Thyroid gland (tissue), 4 donors: ENCODE measurements around the gene HIPK2. TPM values are rescaled to one million over a fixed set of nuclear protein-coding genes. Genes with fewer than 3 reads are reported as not detected.

Experiments used
- DNase-seq, 2 donors: peaks; one replicate each; pipeline ENCODE4 v3.0.0-alpha.2; 2019
- H3K27ac ChIP-seq, 3 donors: fragments of 200-600 bp; sonication (generic); 1 replicate in 2 of 3; 2 replicates in 1 of 3; pipeline ENCODE4 v1.5.1; 2016 to 2019; ENCODE audit warnings: mild to moderate bottlenecking in 1 of 3, moderate library complexity in 1 of 3
- H3K27me3 ChIP-seq: fragments of 200-600 bp; sonication (generic); one replicate; pipeline ENCODE4 v1.5.1; 2019
- H3K36me3 ChIP-seq, 2 donors: fragments of 200-600 bp; sonication (generic); one replicate each; pipeline ENCODE4 v1.5.1; 2016 to 2019
- H3K4me1 ChIP-seq, 2 donors: fragments of 200-600 bp; sonication (generic); one replicate each; pipeline ENCODE4 v1.5.1; 2017 to 2019
- H3K4me3 ChIP-seq, 3 donors: fragments of 200-600 bp; sonication (generic); replicated peaks in 1 of 3; 1 replicate in 2 of 3; 2 replicates in 1 of 3; pipeline ENCODE4 v1.5.1; 2016; ENCODE audit warnings: mild to moderate bottlenecking in 1 of 3
- H3K9me3 ChIP-seq: fragments of 200-600 bp; sonication (generic); one replicate; pipeline ENCODE4 v1.5.1; 2017
- POLR2A ChIP-seq, 2 donors: fragments of 450-650 bp; IDR thresholded peaks; one replicate each; pipeline ENCODE4 v1.6.1; 2017; ENCODE audit warnings: antibody characterized with exemption in 2 of 2, mild to moderate bottlenecking in 2 of 2, moderate library complexity in 1 of 2
- WGBS, 2 donors: methylation state at CpG; one replicate each; pipeline ENCODE4 v1.1.5; 2017; 5-methylcytosine and 5-hydroxymethylcytosine counted together
- intact Hi-C: fragments of 100-400 bp; cut with DNase I; formaldehyde crosslinking; loops from one replicate; pipeline ENCODE4 v1.15.1; 2023
- total RNA-seq, 4 donors: library from RNA; depleted of rRNA; stranded (reverse); fragments of >200 nt; gene quantifications; one replicate each; pipeline ENCODE4 v1.2.3, GENCODE V29; 2016
- TF ChIP-seq, protein P1 (sequence below), 6 experiments: fragments of 200-600 bp in 3 of 6; fragments of 450-650 bp in 3 of 6; sonication (generic) in 3 of 6; IDR thresholded peaks; one replicate each; pipeline ENCODE4 v1.5.1; 2016 to 2019; ENCODE audit warnings: antibody characterized with exemption in 6 of 6, mild to moderate bottlenecking in 2 of 6, inconsistent platforms in 1 of 6, moderate library complexity in 1 of 6

The HIPK2 gene
- total RNA-seq, 4 donors from 2014 or later: 31.3 to 58.5 (median 41.0) TPM

DNA sequence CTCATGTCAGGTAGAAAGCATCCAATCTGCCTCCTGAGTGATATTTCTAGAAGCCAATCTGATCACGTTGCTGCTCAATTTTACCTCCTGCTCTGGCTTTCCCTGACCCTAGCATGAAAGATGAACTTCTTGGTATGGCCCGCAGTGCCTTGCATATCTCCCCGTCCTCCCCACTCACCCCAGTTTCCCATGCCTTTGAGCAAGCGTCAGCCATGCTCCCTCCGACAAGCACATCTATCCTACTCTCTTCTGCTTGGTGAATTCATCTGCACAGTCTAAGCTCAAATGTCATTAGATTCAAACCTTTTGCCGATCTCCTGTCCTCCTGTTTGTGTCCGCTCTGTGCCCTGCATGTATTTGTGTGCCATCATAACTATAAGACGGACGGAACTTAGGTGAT is 45.1 kb upstream of the HIPK2 start:
- no peak for DNase-seq
- intact Hi-C loops: no loop called here
- no peaks in the 10 kb centered on the region for H3K36me3 ChIP-seq
- H3K4me1 ChIP-seq: no peaks in the 10 kb centered on the region
- no peak for TF ChIP-seq POLR2A (IDR thresholded peaks at IDR 0.05)
- H3K27ac ChIP-seq: no peak overlapping the region
- WGBS, 2 donors: 94 to 97% methylated on average over 9 of the region's 9 CpGs
- H3K9me3 ChIP-seq: no peaks in the 10 kb centered on the region
- no peaks in the 10 kb centered on the region for H3K27me3 ChIP-seq
- no peak overlapping the region for H3K4me3 ChIP-seq

DNA sequence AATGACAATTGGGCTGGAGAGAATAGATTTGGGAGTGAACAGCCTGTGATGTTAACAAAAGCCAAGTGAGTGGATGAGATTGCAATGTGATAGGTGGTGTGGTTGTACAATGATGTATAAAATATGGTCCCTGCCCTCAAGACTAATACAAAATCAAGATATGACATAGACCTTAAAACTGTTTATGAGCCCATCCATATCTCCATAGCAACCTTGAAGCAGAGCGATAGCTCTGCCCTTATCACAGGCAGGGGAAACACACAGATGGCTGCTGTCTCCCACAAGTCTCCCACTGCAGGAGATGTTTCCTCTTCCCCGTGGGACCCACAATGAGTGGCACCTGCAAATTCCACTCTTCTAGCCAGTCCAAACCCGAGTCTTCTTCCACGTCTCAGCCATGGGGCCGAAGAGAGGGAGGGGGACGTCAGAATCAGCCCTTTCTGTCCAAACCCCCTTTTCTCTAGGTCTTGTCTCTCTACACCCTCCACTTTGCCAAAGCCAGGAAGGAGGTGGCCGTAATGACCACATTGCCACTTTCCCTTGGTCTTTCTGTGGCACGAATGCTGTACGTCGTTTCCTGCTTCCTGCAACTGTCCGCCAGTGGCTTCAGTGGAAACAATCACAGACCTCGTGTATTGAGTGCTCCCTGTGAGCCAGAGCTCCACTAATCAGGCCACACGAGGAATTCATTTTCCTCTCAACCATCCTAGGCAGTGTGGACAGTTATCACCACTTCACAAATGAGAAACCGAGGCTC is 43.7 kb upstream of the HIPK2 start:
- H3K36me3 ChIP-seq: no peaks in the 10 kb centered on the region
- no peak overlapping the region for H3K27ac ChIP-seq
- H3K4me3 ChIP-seq: no peak overlapping the region
- intact Hi-C loops: no loop called here
- no peaks in the 10 kb centered on the region for H3K4me1 ChIP-seq
- no peaks in the 10 kb centered on the region for H3K27me3 ChIP-seq
- no peak for DNase-seq
- H3K9me3 ChIP-seq: no peaks in the 10 kb centered on the region
- no peak for TF ChIP-seq POLR2A (IDR thresholded peaks at IDR 0.05)
- TF ChIP-seq, protein P1, sequence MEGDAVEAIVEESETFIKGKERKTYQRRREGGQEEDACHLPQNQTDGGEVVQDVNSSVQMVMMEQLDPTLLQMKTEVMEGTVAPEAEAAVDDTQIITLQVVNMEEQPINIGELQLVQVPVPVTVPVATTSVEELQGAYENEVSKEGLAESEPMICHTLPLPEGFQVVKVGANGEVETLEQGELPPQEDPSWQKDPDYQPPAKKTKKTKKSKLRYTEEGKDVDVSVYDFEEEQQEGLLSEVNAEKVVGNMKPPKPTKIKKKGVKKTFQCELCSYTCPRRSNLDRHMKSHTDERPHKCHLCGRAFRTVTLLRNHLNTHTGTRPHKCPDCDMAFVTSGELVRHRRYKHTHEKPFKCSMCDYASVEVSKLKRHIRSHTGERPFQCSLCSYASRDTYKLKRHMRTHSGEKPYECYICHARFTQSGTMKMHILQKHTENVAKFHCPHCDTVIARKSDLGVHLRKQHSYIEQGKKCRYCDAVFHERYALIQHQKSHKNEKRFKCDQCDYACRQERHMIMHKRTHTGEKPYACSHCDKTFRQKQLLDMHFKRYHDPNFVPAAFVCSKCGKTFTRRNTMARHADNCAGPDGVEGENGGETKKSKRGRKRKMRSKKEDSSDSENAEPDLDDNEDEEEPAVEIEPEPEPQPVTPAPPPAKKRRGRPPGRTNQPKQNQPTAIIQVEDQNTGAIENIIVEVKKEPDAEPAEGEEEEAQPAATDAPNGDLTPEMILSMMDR (IDR thresholded peaks at IDR 0.05): no peak
- 81 to 86% methylated on average over 14 of the region's 14 CpGs for WGBS, 2 donors

DNA sequence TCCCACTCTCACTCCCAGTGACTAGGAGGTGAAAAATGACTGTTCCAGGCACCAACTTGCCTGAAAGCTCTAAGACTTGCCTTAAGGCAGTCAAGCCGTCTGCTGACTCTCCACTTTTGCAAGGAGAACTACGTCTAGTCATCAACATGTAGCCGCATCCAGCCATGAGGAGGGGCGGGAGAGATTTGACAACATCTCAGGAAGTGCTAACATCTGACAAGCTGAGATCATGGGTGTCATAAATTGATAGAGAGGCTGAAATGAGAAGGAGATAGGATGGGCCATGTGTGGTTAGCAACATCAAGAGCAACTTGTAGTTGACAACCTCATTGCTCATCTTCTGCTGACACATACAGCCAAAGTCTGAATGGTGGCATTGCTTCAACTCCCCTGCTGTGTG is 42.3 kb upstream of the HIPK2 start:
- DNase-seq: no peak
- 90 to 93% methylated on average over 4 of the region's 4 CpGs for WGBS, 2 donors
- intact Hi-C loops: no loop called here

DNA sequence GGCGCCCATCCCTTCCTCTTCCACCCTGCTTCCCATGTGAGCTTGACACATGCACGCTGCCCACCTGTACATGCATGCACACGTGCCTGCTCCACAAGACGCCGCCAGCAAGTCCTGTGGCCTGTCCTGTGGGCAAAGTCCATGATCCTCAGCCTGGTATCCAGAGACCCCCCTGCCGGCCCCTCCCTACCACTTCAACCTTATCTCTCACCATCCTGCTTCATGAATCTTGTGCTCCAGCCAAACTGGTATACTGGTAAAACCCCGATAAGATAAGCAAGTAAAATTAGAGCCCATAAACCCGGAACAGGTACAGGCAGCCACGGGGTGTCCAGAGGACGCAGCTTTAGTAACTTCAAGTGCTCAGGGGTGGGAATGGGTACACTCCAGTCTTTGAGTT is 39.5 kb upstream of the HIPK2 start:
- intact Hi-C loops: no loop called here
- TF ChIP-seq, protein P1 (IDR thresholded peaks at IDR 0.05): no peak
- no peak for TF ChIP-seq POLR2A (IDR thresholded peaks at IDR 0.05)
- no peak overlapping the region for H3K27ac ChIP-seq

More for the DNA sequence above, 42.3 kb upstream of the HIPK2 start:
- H3K4me1 ChIP-seq: no peaks in the 10 kb centered on the region
- H3K27ac ChIP-seq: no peak overlapping the region
- no peak overlapping the region for H3K4me3 ChIP-seq
- no peaks in the 10 kb centered on the region for H3K9me3 ChIP-seq
- H3K27me3 ChIP-seq: no peaks in the 10 kb centered on the region
- H3K36me3 ChIP-seq: no peaks in the 10 kb centered on the region
- TF ChIP-seq POLR2A (IDR thresholded peaks at IDR 0.05): no peak

DNA sequence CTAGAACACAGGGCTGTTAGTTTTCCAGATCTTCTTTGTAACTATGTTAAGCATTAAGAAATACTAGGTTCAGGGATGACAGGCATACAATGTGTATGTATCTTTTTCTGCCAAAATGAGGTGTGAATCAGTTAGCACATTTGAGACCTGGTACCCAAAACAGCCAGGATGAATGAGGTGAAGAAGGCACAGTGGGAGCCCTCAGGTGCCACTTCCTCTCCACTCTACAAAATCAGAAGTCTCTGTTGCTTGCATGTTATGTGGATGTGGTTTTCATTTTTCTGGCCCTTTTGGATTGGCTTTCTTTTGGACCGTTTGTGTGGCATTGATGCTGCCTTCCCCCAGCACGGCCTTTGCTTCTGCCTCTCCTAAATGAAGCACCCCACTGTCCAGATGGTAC is 35.9 kb upstream of the HIPK2 start:
- Histone ChIP-seq H3K27ac (no peak overlapping the region), H3K27me3 (no peaks in the 10 kb centered on the region), H3K36me3 (no peaks in the 10 kb centered on the region), H3K4me1 (no peaks in the 10 kb centered on the region), H3K9me3 (no peaks in the 10 kb centered on the region), H3K4me3 (no peak overlapping the region)
- DNase-seq: no peak
- intact Hi-C loops: no loop called here
- WGBS, 2 donors: 91 to 96% methylated on average over 2 of the region's 2 CpGs
- TF ChIP-seq, protein P1 (IDR thresholded peaks at IDR 0.05): no peak
- TF ChIP-seq POLR2A (IDR thresholded peaks at IDR 0.05): no peak

More for the DNA sequence above, 39.5 kb upstream of the HIPK2 start:
- Histone ChIP-seq H3K9me3 (no peaks in the 10 kb centered on the region), H3K27me3 (no peaks in the 10 kb centered on the region), H3K4me3 (no peak overlapping the region), H3K36me3 (no peaks in the 10 kb centered on the region), H3K4me1 (no peaks in the 10 kb centered on the region)
- 94 to 97% methylated on average over 10 of the region's 10 CpGs for WGBS, 2 donors
- no peak for DNase-seq

DNA sequence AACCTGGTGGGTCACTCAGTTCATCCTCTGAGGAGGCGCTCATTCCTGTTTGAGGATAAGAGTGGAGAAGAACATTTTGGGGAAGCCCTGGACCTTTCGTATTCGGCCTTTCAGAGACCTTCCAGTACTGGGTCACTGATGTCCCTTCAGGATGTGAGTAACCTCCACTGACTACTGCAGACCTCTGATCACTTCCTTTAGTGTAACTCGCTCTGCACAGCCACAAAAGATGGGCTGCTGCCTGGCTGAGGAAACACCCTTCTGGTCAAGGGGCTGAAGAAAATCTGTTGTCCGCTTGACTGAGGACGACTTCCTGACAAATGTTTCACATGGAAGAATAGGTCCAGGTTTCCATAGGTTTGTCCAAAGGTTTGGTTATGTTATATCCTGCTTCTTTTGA is 35.4 kb upstream of the HIPK2 start:
- intact Hi-C loops: no loop called here
- WGBS, 2 donors: 89 to 91% methylated on average over 6 of the region's 6 CpGs
- Histone ChIP-seq H3K9me3 (no peaks in the 10 kb centered on the region), H3K4me1 (no peaks in the 10 kb centered on the region), H3K27me3 (no peaks in the 10 kb centered on the region), H3K27ac (no peak overlapping the region), H3K36me3 (no peaks in the 10 kb centered on the region), H3K4me3 (no peak overlapping the region)
- no peak for TF ChIP-seq POLR2A (IDR thresholded peaks at IDR 0.05)
- TF ChIP-seq, protein P1 (IDR thresholded peaks at IDR 0.05): no peak
- no peak for DNase-seq
